IPS-15b (cell line): ENCODE results near the gene ETAA1.

ENCODE experiments used
- H3K27me3 ChIP-seq: one replicate; pipeline ENCODE4 v1.6.1; 2013; ENCODE audit warnings: low read length; ENCODE audit not compliant: control insufficient read depth, insufficient read depth
- H3K36me3 ChIP-seq: one replicate; pipeline ENCODE4 v1.6.1; 2013; ENCODE audit warnings: low read length; ENCODE audit not compliant: control insufficient read depth, insufficient read depth
- H3K4me1 ChIP-seq: one replicate; pipeline ENCODE4 v1.6.1; 2013; ENCODE audit warnings: mild to moderate bottlenecking, low read length; ENCODE audit not compliant: control insufficient read depth, insufficient read depth
- H3K4me3 ChIP-seq: one replicate; pipeline ENCODE4 v1.5.1; 2013; ENCODE audit warnings: low read depth, low read length
- H3K9ac ChIP-seq: one replicate; pipeline ENCODE4 v1.6.1; 2013; ENCODE audit warnings: low read depth, mild to moderate bottlenecking, low read length
- H3K9me3 ChIP-seq: one replicate; pipeline ENCODE4 v1.6.1; 2013; ENCODE audit warnings: mild to moderate bottlenecking, low read length; ENCODE audit not compliant: control insufficient read depth, insufficient read depth

The ETAA1 gene

GRCh38 chr2:67446491-67446911 lies 49.4 kb downstream of the ETAA1 start:
- no peaks in the 10 kb centered on the region for H3K4me1 ChIP-seq
- no peaks in the 10 kb centered on the region for H3K27me3 ChIP-seq
- H3K36me3 ChIP-seq: no peaks in the 10 kb centered on the region
- H3K9ac ChIP-seq: no peak overlapping the region
- H3K4me3 ChIP-seq: no peak overlapping the region
- H3K9me3 ChIP-seq: no peaks in the 10 kb centered on the region

DNA sequence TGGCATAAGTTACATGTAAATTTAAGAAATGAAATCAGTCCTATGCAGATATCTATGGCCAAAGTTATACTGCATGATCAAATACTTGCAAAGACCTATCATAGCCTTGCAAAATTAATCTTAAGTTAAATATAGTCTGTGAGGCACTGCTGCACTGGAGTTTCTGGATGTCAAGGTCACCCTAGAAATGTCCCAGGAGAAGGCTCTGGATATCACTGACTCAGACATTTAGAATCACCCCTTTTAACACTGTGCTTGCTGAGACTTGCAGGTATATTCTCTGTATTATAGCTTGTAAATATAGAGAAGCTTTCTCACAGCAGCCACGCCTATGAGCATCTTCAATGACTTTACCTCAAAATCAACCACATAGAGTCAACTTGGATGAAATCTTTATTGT lies 51.5 kb downstream of the ETAA1 start:
- Histone ChIP-seq H3K27me3 (no peaks in the 10 kb centered on the region), H3K4me1 (no peaks in the 10 kb centered on the region), H3K4me3 (no peak overlapping the region), H3K9ac (no peak overlapping the region), H3K36me3 (no peaks in the 10 kb centered on the region), H3K9me3 (no peaks in the 10 kb centered on the region)

DNA sequence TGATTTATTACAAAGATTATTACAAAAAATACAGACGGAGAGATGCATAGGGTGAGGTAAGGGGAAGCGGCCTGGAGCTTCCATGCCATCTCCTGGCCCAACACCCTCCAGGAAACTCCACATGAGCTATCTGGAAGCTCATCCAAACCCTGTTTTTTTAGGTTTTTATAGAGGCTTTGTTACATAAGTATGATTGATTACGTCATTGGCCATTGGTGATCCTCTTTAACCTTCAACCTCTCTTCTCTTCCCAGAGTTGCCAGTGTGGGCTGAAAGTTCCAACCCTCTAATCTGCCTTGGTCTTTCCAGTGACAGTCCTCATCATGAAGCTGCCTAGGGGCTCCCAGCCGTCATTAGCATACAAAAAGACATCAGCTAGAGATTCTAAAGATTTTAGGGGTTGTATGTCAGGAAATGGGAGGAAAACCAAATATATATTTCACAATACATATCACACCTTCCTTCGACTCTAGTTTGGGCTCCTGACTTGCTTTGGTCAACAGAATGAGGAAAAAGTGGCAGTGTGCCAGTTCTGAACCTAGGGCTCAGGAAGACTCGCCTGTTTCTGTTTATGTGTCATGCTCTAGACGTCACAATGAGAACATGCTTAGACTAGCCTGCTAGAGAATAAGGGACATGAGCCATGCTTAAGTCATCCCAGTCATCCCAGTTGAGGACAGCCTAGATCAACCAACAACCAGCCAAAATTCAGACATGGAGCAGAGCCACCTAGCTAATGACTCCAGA lies 54.1 kb downstream of the ETAA1 start:
- no peak overlapping the region for H3K9ac ChIP-seq
- no peaks in the 10 kb centered on the region for H3K4me1 ChIP-seq
- H3K9me3 ChIP-seq: no peaks in the 10 kb centered on the region
- H3K4me3 ChIP-seq: no peak overlapping the region
- no peaks in the 10 kb centered on the region for H3K36me3 ChIP-seq
- H3K27me3 ChIP-seq: no peaks in the 10 kb centered on the region

GRCh38 chr2:67453310-67453709 lies 56.2 kb downstream of the ETAA1 start:
- Histone ChIP-seq H3K27me3 (no peaks in the 10 kb centered on the region), H3K9me3 (no peaks in the 10 kb centered on the region), H3K4me3 (no peak overlapping the region), H3K9ac (no peak overlapping the region), H3K4me1 (no peaks in the 10 kb centered on the region), H3K36me3 (no peaks in the 10 kb centered on the region)

DNA sequence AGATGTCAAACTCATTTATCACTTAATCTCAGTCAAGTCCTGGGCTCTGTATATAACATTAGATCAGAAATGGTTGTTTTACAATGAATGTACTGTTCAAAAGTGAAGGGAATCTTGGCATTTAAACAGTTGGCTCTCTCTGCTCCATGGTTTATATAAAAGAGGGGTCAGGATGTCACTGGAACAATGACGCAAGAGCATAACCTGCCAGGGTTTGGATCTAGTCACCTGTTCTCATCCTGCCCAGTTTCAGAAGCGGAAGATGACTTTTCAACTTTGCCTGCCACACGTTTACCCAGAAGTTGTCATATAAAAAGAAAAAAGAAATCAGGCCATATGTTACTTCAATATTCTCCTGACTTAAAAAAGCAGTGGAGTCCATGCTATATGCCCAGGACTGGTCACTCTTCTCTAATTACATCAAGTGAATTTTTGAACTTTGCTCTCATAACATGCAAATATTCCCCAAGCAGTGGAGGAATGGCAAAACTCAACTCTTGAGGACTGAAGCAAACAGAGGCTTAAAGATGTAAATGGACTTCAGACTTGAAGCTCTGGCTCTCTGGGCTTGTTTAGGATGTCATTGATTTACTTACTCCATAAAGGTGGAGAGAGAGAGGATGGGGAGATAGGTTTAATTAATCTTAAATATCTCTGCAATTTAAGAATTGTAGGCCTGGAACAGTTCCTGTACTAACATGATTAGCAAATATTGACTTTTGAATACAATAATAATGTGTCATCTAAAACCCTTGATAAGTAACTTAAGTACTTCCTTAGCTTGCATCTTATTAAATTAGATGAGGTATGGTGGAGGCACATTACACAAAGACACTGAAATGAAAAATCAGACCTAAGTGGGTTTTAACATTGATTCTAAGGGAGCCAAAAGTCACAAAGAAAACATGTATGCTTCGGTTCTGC lies 58.3 kb downstream of the ETAA1 start:
- no peak overlapping the region for H3K9ac ChIP-seq
- no peaks in the 10 kb centered on the region for H3K27me3 ChIP-seq
- H3K9me3 ChIP-seq: no peaks in the 10 kb centered on the region
- no peaks in the 10 kb centered on the region for H3K36me3 ChIP-seq
- H3K4me3 ChIP-seq: no peak overlapping the region
- H3K4me1 ChIP-seq: no peaks in the 10 kb centered on the region

- no peaks in the 10 kb centered on the region for H3K27me3 ChIP-seq
- no peak overlapping the region for H3K4me3 ChIP-seq
- H3K36me3 ChIP-seq: no peaks in the 10 kb centered on the region
- no peak overlapping the region for H3K9ac ChIP-seq
- no peaks in the 10 kb centered on the region for H3K4me1 ChIP-seq
- no peaks in the 10 kb centered on the region for H3K9me3 ChIP-seq
Observed at GRCh38 chr2:67456428-67456827, 59.3 kb downstream of the ETAA1 start.

- no peaks in the 10 kb centered on the region for H3K9me3 ChIP-seq
- H3K27me3 ChIP-seq: no peaks in the 10 kb centered on the region
- no peaks in the 10 kb centered on the region for H3K4me1 ChIP-seq
- H3K36me3 ChIP-seq: no peaks in the 10 kb centered on the region
- no peak overlapping the region for H3K4me3 ChIP-seq
- H3K9ac ChIP-seq: no peak overlapping the region
Observed at GRCh38 chr2:67457699-67458098, 60.6 kb downstream of the ETAA1 start.

- Histone ChIP-seq H3K9me3 (no peaks in the 10 kb centered on the region), H3K27me3 (no peaks in the 10 kb centered on the region), H3K4me3 (no peak overlapping the region), H3K9ac (no peak overlapping the region), H3K4me1 (no peaks in the 10 kb centered on the region), H3K36me3 (no peaks in the 10 kb centered on the region)
Observed at GRCh38 chr2:67459761-67460160, 62.6 kb downstream of the ETAA1 start.
